ENCODE results near the gene RAI1.

Gene RAI1

GRCh38 chr17:17789828-17790636 lies 108.8 kb downstream of the RAI1 start:
- no peak for DNase-seq

DNA sequence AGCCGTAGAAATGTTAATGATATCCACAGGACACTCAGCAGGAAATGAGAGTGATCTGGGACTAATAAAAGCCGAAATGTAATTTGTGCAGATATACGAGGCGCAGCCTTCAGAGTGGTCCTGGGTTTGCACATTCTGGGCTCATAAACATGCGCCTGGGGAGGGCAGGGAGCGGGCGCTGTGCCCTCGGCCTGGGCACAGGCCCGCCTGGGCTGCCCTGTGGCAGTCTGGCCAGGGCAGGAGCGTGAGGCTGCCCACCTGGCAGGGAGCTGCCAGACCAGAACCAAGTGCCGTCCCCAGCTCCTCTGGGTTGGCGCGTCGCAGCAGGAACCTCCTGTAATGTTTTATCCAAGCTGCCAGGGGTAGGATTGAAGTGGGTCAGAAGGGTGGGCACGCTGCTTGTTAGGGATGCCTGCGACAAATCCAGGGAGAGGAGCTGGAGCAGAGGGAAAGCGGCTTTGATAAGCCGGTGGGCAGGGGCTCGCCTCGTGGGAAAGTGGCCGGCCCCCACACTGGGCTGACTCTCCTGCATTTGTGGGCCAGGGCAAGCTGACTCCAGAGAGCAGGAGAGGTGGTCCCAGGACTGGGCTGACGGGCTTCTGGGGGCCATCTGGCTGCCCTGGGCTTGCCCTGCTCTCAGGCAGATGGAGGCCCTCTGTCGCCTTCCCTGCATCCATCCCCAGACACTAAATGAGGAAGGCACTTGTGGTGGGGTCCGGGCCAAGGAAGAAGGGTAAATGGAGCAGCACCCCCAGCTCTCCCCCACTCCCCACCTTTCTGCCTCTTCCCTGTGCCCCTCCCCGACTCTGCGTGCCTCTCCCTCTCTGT lies 109.6 kb downstream of the RAI1 start:
- no peak for DNase-seq

- no peak for DNase-seq
Measured at GRCh38 chr17:17792037-17792550, 110.8 kb downstream of the RAI1 start.

DNA sequence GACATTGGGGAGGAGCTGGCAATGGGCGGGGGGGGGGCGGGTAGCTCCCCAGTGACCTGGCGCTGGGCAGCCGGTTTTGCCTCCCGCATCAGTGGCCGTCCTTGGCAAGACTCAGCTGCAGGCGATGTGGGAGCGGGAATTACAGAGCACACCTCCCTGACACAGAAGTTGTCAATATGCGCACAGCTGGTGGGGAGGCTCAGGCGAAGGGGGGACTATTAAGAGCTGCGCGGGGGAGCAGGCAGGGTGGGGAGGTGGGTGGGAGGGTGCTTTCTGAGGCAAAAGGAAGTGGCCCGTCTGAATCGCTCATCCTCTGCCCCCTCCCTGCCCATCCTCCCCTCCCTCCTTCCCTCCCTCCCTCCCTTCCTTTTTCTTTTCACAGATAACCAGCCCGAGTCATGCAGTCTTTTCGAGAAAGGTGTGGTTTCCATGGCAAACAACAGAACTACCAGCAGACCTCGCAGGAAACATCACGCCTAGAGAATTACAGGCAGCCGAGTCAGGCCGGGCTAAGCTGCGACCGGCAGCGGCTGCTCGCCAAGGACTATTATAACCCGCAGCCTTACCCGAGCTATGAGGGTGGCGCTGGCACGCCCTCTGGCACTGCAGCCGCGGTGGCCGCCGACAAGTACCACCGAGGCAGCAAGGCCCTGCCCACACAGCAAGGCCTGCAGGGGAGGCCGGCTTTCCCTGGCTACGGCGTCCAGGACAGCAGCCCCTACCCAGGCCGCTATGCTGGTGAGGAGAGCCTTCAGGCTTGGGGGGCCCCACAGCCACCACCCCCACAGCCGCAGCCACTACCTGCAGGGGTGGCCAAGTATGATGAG lies 111.5 kb downstream of the RAI1 start:
- DNase-seq = peak; percentile 30

DNA sequence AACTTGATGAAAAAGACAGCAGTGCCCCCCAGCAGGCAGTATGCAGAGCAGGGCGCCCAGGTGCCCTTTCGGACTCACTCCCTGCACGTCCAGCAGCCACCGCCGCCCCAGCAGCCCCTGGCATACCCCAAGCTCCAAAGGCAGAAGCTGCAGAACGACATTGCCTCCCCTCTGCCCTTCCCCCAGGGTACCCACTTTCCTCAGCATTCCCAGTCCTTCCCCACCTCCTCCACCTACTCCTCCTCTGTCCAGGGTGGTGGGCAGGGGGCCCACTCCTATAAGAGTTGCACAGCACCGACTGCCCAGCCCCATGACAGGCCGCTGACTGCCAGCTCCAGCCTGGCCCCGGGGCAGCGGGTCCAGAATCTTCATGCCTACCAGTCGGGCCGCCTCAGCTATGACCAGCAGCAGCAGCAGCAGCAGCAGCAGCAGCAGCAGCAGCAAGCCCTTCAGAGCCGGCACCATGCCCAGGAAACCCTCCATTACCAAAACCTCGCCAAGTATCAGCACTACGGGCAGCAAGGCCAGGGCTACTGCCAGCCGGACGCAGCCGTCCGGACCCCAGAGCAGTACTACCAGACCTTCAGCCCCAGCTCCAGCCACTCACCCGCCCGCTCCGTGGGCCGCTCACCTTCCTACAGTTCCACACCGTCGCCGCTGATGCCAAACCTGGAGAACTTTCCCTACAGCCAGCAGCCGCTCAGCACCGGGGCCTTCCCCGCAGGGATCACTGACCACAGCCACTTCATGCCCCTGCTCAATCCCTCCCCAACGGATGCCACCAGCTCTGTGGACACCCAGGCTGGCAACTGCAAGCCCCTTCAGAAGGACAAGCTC lies 112.3 kb downstream of the RAI1 start:
- no peak for DNase-seq

DNA sequence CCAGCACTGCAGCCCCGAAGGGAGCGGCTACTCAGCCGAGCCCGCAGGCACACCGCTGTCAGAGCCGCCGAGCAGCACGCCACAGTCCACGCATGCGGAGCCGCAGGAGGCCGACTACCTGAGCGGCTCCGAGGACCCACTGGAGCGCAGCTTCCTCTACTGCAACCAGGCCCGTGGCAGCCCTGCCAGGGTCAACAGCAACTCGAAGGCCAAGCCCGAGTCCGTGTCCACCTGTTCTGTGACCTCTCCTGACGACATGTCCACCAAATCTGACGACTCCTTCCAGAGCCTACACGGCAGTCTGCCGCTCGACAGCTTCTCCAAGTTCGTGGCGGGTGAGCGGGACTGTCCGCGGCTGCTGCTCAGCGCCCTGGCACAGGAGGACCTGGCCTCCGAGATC lies 113.1 kb downstream of the RAI1 start:
- DNase-seq = no peak

DNA sequence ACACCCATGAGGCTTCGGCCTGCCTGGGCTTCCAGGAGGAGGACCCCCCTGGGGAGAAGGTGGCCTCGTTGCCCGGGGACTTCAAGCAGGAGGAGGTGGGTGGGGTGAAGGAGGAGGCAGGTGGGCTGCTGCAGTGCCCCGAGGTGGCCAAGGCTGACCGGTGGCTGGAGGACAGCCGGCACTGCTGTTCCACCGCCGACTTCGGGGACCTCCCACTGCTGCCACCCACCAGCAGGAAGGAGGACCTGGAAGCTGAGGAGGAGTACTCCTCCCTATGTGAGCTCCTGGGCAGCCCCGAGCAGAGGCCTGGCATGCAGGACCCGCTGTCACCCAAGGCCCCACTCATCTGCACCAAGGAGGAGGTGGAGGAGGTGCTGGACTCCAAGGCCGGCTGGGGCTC lies 114.0 kb downstream of the RAI1 start:
- no peak for DNase-seq

DNA sequence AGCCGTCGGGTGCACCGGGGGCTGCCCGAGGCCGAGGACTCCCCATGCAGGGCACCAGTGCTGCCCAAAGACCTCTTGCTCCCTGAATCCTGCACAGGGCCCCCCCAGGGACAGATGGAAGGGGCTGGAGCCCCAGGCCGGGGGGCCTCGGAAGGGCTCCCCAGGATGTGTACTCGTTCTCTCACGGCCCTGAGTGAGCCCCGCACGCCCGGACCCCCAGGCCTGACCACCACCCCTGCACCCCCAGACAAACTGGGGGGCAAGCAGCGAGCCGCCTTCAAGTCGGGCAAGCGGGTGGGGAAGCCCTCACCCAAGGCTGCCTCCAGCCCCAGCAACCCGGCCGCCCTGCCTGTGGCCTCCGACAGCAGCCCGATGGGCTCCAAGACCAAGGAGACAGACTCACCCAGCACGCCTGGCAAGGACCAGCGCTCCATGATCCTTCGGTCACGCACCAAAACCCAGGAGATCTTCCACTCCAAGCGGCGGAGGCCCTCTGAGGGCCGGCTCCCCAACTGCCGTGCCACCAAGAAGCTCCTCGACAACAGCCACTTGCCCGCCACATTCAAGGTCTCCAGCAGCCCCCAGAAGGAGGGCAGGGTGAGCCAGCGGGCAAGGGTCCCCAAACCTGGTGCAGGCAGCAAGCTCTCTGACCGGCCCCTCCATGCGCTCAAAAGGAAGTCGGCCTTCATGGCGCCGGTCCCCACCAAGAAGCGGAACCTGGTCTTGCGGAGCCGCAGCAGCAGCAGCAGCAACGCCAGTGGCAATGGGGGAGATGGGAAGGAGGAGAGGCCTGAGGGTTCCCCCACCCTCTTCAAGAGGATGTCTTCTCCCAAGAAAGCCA lies 114.9 kb downstream of the RAI1 start:
- DNase-seq = no peak

GRCh38 chr17:17796787-17797061 lies 115.5 kb downstream of the RAI1 start:
- DNase-seq = no peak

GRCh38 chr17:17797119-17797809 lies 116.0 kb downstream of the RAI1 start:
- no peak for DNase-seq

GRCh38 chr17:17798010-17798556 lies 116.8 kb downstream of the RAI1 start:
- no peak for DNase-seq

DNA sequence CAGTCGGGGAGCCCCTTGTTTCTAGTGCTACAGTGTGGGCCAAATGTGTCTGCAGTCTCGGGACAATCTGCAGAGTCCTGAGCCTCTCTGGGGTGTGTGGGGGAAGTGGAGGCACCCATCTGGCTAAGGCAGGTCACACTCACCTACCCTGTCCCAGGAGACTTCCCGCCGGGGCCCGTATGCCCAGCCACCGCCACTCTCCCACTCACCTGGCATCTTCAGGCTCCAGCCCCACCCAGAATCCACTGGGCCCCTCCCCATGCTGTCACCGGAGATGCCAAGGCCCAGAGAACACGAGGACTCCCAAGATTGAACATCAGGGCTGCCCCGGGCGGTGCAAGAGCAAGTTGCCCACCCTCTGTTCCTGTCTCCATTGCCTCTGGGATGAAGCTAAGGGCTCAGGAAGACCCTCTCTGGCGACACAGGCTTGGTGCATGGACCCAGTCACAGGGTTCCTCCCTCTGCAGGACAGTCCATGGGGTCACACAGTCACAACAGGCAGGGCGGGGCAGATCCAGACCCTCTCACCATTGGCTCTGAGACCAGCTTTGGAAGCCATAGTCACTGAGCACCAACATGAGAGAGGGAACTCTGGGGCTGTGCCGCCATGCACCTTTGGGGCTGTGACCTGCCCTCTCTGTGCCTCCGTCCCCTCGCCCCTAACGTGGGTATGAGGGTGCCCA lies 117.5 kb downstream of the RAI1 start:
- DNase-seq = no peak

- no peak for DNase-seq
Measured at GRCh38 chr17:17800504-17801021, 119.3 kb downstream of the RAI1 start.

DNA sequence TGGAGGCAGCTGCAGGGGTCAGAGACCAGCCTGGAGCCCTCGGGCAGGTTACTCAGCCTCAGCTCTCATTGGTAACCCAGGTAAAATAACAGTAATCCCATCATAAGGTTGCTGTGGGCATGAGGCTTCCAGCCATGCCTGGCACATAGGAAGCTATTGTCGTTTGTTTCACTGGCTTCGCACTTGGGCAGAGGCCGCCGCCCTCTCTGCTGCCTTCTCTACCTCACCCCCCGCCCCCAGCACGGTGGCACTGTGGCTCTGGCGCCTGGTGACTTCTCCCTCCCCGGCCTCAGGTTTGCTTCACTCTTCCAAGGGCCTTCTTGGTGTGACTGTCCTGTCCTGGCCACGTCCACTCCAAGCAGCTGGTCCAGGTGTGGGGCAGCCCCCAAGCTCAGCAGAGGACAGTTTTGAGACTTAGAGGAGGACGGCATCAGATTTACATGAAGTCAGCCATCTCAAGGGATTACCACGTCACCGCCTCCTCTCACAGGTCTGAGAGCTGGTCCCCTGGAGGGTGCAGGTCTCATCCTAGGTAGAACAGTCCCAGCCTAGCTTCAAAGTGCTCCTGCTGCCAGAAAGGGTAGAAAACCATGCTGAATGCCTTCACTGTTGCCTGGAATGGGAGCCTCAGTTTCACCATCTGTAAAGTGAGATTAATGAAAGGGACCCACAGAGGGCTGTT lies 120.7 kb downstream of the RAI1 start:
- no peak for DNase-seq

- DNase-seq = no peak
Measured at GRCh38 chr17:17804007-17804406, 122.7 kb downstream of the RAI1 start.

- DNase-seq = no peak
Measured at GRCh38 chr17:17805575-17805974, 124.3 kb downstream of the RAI1 start.

DNA sequence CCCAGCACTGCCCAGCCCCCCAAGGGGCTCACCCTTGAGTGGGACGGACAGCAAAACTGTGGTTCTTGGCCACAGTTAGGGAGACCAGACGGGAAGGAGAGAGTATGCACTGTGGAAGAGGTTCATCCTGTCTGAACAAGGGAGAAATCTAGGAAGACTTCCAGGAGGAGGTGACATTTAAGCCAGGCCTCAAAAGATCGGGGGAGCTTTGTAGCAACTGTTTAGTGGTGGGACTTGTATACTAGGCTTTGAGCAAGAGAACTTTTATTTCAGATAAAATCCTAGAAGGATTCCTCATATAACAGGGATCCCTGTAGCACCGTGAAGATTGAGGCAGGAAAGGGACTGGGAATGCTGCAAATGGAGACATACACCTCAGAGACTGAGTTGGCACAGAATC lies 124.8 kb downstream of the RAI1 start:
- DNase-seq = no peak

GRCh38 chr17:17806611-17807274 lies 125.5 kb downstream of the RAI1 start:
- no peak for DNase-seq
